VCaP (cell line): ENCODE data around the gene CA12.
A peak's percentile ranks its signal among the peaks of the same experiment; 100 is the strongest.

Source experiments
- H3K27ac ChIP-seq: fragments of 450-650 bp; 2 replicates; pipeline ENCODE4 v1.5.1; 2017
- TF ChIP-seq, protein P1 (sequence below): fragments of 450-650 bp; conservative IDR thresholded peaks from 2 replicates; pipeline ENCODE4 v1.5.1; 2017; ENCODE audit warnings: mild to moderate bottlenecking, moderate library complexity

Gene CA12

DNA sequence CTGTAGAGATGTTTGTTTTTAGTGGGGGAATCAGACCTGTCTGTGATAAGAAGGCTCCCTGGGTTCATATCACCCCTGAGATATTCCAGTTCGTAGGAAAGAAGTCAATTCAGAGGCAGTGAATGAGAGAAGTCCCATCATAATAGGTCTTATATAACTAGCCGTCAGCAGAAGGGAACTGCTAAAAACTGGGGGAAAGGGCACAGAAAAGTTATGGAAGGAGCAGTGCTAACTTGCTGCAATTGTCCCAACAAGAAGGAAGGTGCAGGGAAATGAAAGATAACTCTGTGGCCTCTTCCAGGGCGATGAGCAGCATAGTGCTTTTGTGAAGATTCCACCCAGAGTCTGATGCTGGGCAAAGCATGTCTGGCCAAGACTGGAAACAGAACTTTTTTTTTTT, 9.0 kb upstream of the CA12 start:
- H3K27ac ChIP-seq: peak overlapping the region; percentile 59
- TF ChIP-seq, protein P1, sequence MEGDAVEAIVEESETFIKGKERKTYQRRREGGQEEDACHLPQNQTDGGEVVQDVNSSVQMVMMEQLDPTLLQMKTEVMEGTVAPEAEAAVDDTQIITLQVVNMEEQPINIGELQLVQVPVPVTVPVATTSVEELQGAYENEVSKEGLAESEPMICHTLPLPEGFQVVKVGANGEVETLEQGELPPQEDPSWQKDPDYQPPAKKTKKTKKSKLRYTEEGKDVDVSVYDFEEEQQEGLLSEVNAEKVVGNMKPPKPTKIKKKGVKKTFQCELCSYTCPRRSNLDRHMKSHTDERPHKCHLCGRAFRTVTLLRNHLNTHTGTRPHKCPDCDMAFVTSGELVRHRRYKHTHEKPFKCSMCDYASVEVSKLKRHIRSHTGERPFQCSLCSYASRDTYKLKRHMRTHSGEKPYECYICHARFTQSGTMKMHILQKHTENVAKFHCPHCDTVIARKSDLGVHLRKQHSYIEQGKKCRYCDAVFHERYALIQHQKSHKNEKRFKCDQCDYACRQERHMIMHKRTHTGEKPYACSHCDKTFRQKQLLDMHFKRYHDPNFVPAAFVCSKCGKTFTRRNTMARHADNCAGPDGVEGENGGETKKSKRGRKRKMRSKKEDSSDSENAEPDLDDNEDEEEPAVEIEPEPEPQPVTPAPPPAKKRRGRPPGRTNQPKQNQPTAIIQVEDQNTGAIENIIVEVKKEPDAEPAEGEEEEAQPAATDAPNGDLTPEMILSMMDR: no peak

DNA sequence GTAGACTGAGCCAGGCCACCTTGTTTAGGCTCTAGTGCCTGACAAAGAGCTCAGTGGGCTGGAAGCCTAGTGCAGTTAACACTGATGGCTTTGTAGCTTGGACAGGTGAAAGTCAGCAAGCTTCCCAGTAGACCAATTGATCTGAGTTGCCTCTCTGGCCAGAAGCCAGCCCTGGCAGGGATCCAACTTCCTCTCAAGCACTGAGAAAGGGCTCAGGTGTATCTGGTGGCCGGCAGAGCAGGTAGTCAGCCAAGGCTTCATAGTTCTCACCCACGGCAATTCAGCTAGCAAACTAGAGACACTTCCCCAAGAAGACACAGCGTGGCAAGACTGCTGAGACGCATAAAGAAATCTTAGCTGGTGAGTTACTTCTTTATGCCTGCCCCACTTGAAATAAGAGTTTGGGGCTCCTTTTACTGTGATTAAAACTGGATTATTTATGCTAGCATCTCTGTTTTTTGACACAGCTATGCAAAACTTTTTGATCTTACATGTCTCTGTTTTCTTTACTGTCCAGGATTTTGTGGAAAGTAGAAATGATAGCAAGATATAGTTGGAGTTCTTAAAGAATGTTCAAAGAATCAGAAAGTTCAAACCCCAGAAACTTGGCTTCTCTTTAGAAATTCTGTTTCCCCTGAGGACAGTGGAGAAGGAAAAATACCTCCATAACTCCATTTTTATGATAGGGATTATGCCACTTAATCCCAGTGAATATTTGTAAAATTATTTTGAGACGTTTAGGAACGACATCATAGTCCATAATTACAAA, 8.4 kb upstream of the CA12 start:
- TF ChIP-seq, protein P1: no peak

DNA sequence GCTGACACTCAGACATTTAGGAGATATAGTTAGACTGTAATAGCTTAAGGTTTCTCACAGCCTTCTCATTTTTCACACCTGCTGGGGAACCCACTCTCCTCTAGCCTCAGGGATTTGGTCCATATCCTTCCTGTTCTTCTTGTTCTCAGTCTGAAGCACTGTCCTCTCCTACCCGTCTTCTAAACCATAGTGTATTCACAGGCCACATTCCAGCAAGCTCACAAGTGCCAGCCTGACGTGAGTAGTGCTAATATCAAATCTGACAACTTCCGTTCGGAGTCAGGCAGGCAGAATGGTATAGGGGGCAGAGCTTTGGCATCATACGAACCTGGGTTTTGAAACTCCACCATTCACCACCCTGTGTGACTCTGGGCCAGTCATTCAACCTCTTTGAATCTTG, 6.9 kb upstream of the CA12 start:
- H3K27ac ChIP-seq: peak overlapping the region; percentile 59; the same call in 1 of the 2 replicates
- TF ChIP-seq, protein P1: no peak

More for the DNA sequence above, 8.4 kb upstream of the CA12 start:
- peak overlapping the region; percentile 59 for H3K27ac ChIP-seq

DNA sequence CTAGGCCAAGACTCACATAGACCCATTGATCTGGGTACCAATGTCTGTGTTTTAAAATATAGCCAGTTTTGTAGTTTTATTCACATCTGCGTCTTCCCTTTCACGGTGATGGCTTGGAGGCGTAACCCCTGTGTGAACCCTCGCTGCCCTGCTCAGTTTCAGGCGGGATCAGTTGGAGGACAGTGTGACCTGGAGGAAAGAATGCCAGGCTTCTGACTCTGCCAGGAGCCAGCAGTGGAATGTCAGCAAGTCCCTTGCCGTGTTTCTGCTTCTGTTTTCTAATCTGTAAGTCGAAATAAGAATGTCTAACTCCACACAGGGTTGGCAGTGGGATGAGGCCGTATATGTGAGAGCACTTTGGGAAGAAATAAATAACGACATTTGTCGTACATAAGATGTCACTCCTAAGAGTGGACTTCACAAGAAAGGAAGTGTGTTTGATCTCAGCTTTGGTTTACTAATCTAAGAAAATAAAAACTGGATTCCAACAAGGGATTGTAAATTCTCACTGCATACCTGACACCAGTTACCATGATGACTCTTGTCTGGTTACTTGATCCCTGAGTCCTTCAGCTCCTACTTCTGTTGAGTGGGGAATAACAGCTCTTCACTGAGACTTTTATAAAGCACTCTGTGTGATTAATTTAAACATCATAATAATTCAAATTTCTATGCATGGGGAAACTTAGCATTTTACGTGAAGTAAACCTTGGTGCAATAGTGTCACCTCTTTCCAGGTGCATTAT, 6.3 kb upstream of the CA12 start:
- H3K27ac ChIP-seq: no peak overlapping the region; the same call in 1 of the 2 replicates
- TF ChIP-seq, protein P1: no peak

DNA sequence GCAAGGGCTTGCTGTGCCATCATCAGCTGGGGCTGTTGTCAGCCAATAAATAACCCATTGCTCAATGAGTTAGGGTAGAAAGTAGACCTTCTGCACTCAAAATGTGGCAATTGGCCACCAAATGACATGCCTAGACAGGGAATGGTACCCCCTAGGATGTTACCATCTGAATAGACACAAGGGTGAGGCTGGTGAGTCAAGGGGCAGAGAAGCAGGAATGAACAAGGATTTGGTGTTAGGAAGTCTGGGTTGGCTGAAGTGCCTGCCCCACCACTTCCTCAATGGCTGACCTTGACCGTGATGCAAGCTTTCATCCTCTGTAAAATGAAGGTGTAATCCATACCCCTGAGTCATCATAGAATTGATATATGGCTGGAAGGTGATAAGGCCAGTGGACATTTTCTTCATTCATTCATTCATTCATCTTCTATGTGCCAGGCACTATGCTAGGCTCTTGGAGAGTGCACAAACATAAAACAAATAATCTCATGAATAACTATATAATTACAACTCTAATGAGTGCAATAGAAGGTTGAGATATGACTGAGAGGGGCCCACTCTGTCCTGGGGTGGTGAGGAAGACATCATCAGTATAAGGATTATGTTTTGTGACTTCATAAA, 4.4 kb upstream of the CA12 start:
- TF ChIP-seq, protein P1: no peak
- no peak overlapping the region for H3K27ac ChIP-seq

DNA sequence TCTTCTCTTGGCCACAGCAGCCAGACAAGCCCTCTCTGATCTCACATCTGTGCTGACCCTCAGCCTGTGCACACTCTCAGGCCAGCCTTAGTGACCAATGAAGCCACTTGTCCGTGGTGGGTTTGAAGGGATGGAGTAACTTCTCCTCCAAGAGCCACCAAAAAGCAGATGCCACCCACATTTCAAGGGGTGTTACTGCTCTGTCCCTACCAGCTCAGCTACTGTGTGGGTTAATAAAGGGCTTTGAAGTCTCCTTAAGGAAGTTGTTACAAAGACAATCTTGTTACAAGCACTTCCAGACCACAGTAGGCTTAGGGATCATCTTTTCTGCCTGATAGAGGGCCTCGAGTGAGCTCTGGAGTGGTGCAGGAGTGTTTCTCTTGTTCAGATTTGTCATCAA, 3.3 kb upstream of the CA12 start:
- H3K27ac ChIP-seq: no peak overlapping the region
- TF ChIP-seq, protein P1: no peak

DNA sequence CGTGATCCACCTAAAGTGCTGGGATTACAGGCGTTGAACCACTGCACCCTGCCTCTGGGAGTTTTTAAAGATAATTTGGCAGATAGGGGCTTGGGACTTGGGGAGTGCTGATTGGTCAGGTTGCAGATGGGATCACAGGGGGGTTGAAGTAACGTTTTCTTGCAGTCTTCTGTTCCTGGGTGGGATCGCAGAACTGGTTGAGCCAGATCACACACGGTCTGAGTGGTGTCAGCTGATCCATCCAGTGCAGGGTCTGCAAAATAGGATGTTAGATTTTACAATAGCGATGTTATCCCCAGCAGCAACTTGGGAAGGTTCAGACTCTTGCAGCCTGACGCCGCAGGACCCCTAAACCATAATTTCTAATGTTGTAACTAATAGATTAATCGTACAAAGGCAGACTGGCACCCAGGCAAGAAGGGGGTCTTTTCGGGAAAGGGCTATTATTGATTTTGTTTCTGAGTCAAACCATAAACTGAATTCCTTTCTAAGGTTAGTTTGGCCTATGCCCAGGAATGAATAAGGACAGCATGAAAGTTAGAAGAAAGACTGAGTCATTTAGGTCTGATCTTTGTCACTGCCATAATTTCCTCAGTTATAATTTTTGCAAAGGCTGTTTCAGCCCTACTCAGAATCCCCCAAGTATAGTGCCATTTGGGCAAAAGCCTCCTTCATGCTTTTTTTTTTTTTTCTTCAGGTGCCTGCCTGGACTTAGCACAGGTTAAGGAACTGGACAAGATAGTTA, 1.5 kb upstream of the CA12 start:
- TF ChIP-seq, protein P1: no peak
- no peak overlapping the region for H3K27ac ChIP-seq
